Endodermal cell (in vitro differentiated cells): ENCODE results near the gene FAM43A. TPM values are rescaled to one million over a fixed set of nuclear protein-coding genes. Genes with fewer than 3 reads are reported as not detected.

Source experiments
- DNase-seq: peaks from one replicate; pipeline ENCODE4 v3.0.0-alpha.2; 2017
- H3K27ac ChIP-seq: 2 replicates; pipeline ENCODE4 v1.5.1; 2013; ENCODE audit warnings: mild to moderate bottlenecking, low read depth, low read length, moderate library complexity
- H3K27me3 ChIP-seq: 2 replicates; pipeline ENCODE4 v1.6.1; 2013; ENCODE audit warnings: mild to moderate bottlenecking, low read length, moderate library complexity; ENCODE audit not compliant: insufficient read depth, control insufficient read depth, poor library complexity, severe bottlenecking
- H3K36me3 ChIP-seq: 2 replicates; pipeline ENCODE4 v1.7.0; 2013; ENCODE audit warnings: mild to moderate bottlenecking, low read length, moderate library complexity; ENCODE audit not compliant: control insufficient read depth, insufficient read depth
- H3K4me1 ChIP-seq: one replicate; pipeline ENCODE4 v1.7.0; 2013; ENCODE audit warnings: low read length; ENCODE audit not compliant: control insufficient read depth, insufficient read depth
- H3K4me3 ChIP-seq: 2 replicates; pipeline ENCODE4 v1.5.1; 2013; ENCODE audit warnings: mild to moderate bottlenecking, low read length, moderate library complexity
- H3K9ac ChIP-seq: 2 replicates; pipeline ENCODE4 v1.6.1; 2013; ENCODE audit warnings: mild to moderate bottlenecking, low read length, moderate library complexity; ENCODE audit not compliant: poor library complexity, severe bottlenecking; ENCODE audit errors: extremely low read depth
- H3K9me3 ChIP-seq: 2 replicates; pipeline ENCODE4 v1.6.1; 2013; ENCODE audit warnings: mild to moderate bottlenecking, low read length, moderate library complexity; ENCODE audit not compliant: control insufficient read depth
- H3K27ac Mint-ChIP-seq: 2 replicates; pipeline ENCODE4 v1.8.0; 2020; ENCODE audit warnings: mixed read lengths
- H3K27me3 Mint-ChIP-seq: 2 replicates; pipeline ENCODE4 v1.8.0; 2021; ENCODE audit warnings: mild to moderate bottlenecking, mixed read lengths; ENCODE audit not compliant: insufficient read depth
- H3K36me3 Mint-ChIP-seq: 2 replicates; pipeline ENCODE4 v1.8.0; 2020; ENCODE audit warnings: low read depth, mixed read lengths
- H3K4me1 Mint-ChIP-seq: 2 replicates; pipeline ENCODE4 v1.8.0; 2020; ENCODE audit warnings: mixed read lengths
- H3K4me3 Mint-ChIP-seq: 2 replicates; pipeline ENCODE4 v1.8.0; 2020; ENCODE audit warnings: mild to moderate bottlenecking, moderate library complexity, mixed read lengths
- H3K9me3 Mint-ChIP-seq: 2 replicates; pipeline ENCODE4 v1.8.0; 2020; ENCODE audit warnings: mild to moderate bottlenecking, mixed read lengths
- CTCF ChIP-seq: fragments of 200-600 bp; sonication (generic); conservative IDR thresholded peaks from 2 replicates; pipeline ENCODE4 v1.5.0; 2021; ENCODE audit warnings: antibody characterized with exemption, mild to moderate bottlenecking
- WGBS, 2 experiments: methylation state at CpG; one replicate each; pipeline versions ENCODE4 v1.1.5 to v1.1.7; 2013; ENCODE audit warnings: missing lambda C conversion rate in 2 of 2, mixed read lengths in 1 of 2; ENCODE audit not compliant: insufficient coverage in 1 of 2, insufficient read length in 1 of 2; 5-methylcytosine and 5-hydroxymethylcytosine counted together
- total RNA-seq, 2 donors: library from RNA; stranded (reverse); fragmentation: NEBNext Ultra II Directional in 1 of 2; extraction: Animal tissue kit (Norgen Biotek cat#: 25700) in 1 of 2; gene quantifications; 2 replicates in 1 of 2; 3 replicates in 1 of 2; pipeline ENCODE4 v1.2.1, GENCODE V29; 2021

The FAM43A gene
- total RNA-seq, 2 donors from 2014 or later = 0.58 to 4.4 TPM

GRCh38 chr3:194715022-194715800 lies 29.5 kb downstream of the FAM43A start:
- WGBS, 2 experiments = 92 to 95% methylated on average over 8 of the region's 8 CpGs
- H3K27ac ChIP-seq = no peak overlapping the region
- H3K4me3 Mint-ChIP-seq = no peak overlapping the region

GRCh38 chr3:194718079-194718478 lies 32.4 kb downstream of the FAM43A start:
- DNase-seq = peak; percentile 83
- Histone ChIP-seq H3K27me3 (no peaks in the 10 kb centered on the region), H3K27ac (no peak overlapping the region), H3K9ac (no peak overlapping the region), H3K4me3 (no peak overlapping the region), H3K4me1 (no peaks in the 10 kb centered on the region), H3K36me3 (no peaks in the 10 kb centered on the region), H3K9me3 (no peaks in the 10 kb centered on the region)
- 62% methylated on average over 2 of the region's 2 CpGs; no CpG with 5 or more reads in 1 of the 2 experiments for WGBS, 2 experiments
- Mint-ChIP-seq H3K27ac (no peak overlapping the region), H3K4me3 (no peak overlapping the region), H3K4me1 (peaks cover 21% of the 10 kb centered on the region), H3K9me3 (no peaks in the 10 kb centered on the region), H3K27me3 (no peaks in the 10 kb centered on the region), H3K36me3 (no peaks in the 10 kb centered on the region)
- TF ChIP-seq CTCF = peak; percentile 42

More at GRCh38 chr3:194715022-194715800, 29.5 kb downstream of the FAM43A start:
- Mint-ChIP-seq H3K9me3 (no peaks in the 10 kb centered on the region), H3K27ac (peak overlapping the region; percentile 83), H3K4me1 (peaks cover 21% of the 10 kb centered on the region), H3K27me3 (no peaks in the 10 kb centered on the region), H3K36me3 (no peaks in the 10 kb centered on the region)
- H3K4me3 ChIP-seq = no peak overlapping the region
- no peak for TF ChIP-seq CTCF
- DNase-seq = no peak
- no peaks in the 10 kb centered on the region for H3K9me3 ChIP-seq
- H3K9ac ChIP-seq = no peak overlapping the region
- no peaks in the 10 kb centered on the region for H3K36me3 ChIP-seq
- H3K27me3 ChIP-seq = no peaks in the 10 kb centered on the region
- H3K4me1 ChIP-seq = no peaks in the 10 kb centered on the region

GRCh38 chr3:194720048-194720447 lies 34.4 kb downstream of the FAM43A start:
- H3K4me1 Mint-ChIP-seq = peaks cover 27% of the 10 kb centered on the region
- H3K27me3 Mint-ChIP-seq = no peaks in the 10 kb centered on the region
- Histone ChIP-seq H3K36me3 (no peaks in the 10 kb centered on the region), H3K9me3 (no peaks in the 10 kb centered on the region), H3K27me3 (no peaks in the 10 kb centered on the region), H3K4me3 (no peak overlapping the region), H3K27ac (no peak overlapping the region), H3K9ac (no peak overlapping the region), H3K4me1 (no peaks in the 10 kb centered on the region)
- no peaks in the 10 kb centered on the region for H3K36me3 Mint-ChIP-seq
- DNase-seq = no peak
- H3K27ac Mint-ChIP-seq = no peak overlapping the region
- TF ChIP-seq CTCF = peak; percentile 47
- no peak overlapping the region for H3K4me3 Mint-ChIP-seq
- no peaks in the 10 kb centered on the region for H3K9me3 Mint-ChIP-seq
- WGBS, 2 experiments = 66 to 87% methylated on average over 2 to 6 of the region's 6 CpGs
